ENCODE results near the gene TXNRD2.

- TF ChIP-seq CTCF (conservative IDR thresholded peaks at IDR 0.05; ENCODE audit: low read length) (no peak), EZH2phosphoT487 (IDR thresholded peaks at IDR 0.05; ENCODE audit: borderline replicate concordance, low read depth, low read length) (no peak)
These were observed 49.7 kb upstream of the TXNRD2 start for GRCh38 chr22:19991395-19991644.

All from OCI-LY7 (cell line).